CD8-positive, alpha-beta memory T cell (primary cell): ENCODE results near the gene CASP8. TPM values are rescaled to one million over a fixed set of nuclear protein-coding genes. Genes with fewer than 3 reads are reported as not detected.
"Not testable (repeated sequence)": the region's sequence is repeated elsewhere in the genome, so short reads cannot be mapped to it uniquely, and the experiment has no call there.

Experiments used
- CTCF ChIA-PET: fragments of 350-600 bp; sonication (Branson Sonifier 250); formaldehyde crosslinking; loops from one replicate; lab custom pipeline; 2021; ENCODE audit warnings: antibody characterized with exemption; lab: Charles Lee
- POLR2A ChIA-PET: fragments of 350-600 bp; sonication (Branson Sonifier 250); formaldehyde crosslinking; loops from one replicate; lab custom pipeline; 2021; ENCODE audit warnings: antibody characterized with exemption; lab: Charles Lee
- DNase-seq, 5 donors: peaks; one replicate each; pipeline versions ENCODE4 v3.0.0 to v3.0.0-alpha.2; 2020 to 2022; ENCODE audit warnings: mixed read lengths in 1 of 5
- H3K27ac ChIP-seq: one replicate; pipeline ENCODE4 v1.7.0; 2013; ENCODE audit warnings: low read depth, mild to moderate bottlenecking, low read length, moderate library complexity
- H3K27me3 ChIP-seq: 2 replicates; pipeline ENCODE4 v1.7.0; 2013; ENCODE audit warnings: low read length, mild to moderate bottlenecking; ENCODE audit not compliant: insufficient read depth, poor library complexity, severe bottlenecking
- H3K36me3 ChIP-seq: 2 replicates; pipeline ENCODE4 v1.7.0; 2013; ENCODE audit warnings: mild to moderate bottlenecking, low read length, moderate library complexity; ENCODE audit not compliant: insufficient read depth
- H3K4me1 ChIP-seq: 2 replicates; pipeline ENCODE4 v1.7.0; 2013; ENCODE audit warnings: mild to moderate bottlenecking, low read length, moderate library complexity; ENCODE audit not compliant: insufficient read depth
- H3K4me3 ChIP-seq: 2 replicates; pipeline ENCODE4 v1.7.0; 2013; ENCODE audit warnings: mild to moderate bottlenecking, low read length
- H3K9me3 ChIP-seq: 2 replicates; pipeline ENCODE4 v1.7.0; 2013; ENCODE audit warnings: mild to moderate bottlenecking, low read length
- H3K27ac Mint-ChIP-seq, 8 donors: one replicate each; pipeline ENCODE4 v1.8.0; 2020 to 2021; ENCODE audit warnings: mixed read lengths in 8 of 8, mild to moderate bottlenecking in 6 of 8, inconsistent platforms in 3 of 8, moderate library complexity in 3 of 8
- H3K27me3 Mint-ChIP-seq, 2 donors: one replicate each; pipeline ENCODE4 v1.8.0; 2020 to 2021; ENCODE audit warnings: mixed read lengths in 2 of 2, mild to moderate bottlenecking in 1 of 2, moderate library complexity in 1 of 2
- H3K36me3 Mint-ChIP-seq, 3 donors: one replicate each; pipeline ENCODE4 v1.8.0; 2020 to 2021; ENCODE audit warnings: mixed read lengths in 3 of 3, inconsistent platforms in 1 of 3, mild to moderate bottlenecking in 1 of 3
- H3K4me1 Mint-ChIP-seq, 3 donors: one replicate each; pipeline ENCODE4 v1.8.0; 2020 to 2021; ENCODE audit warnings: mixed read lengths in 3 of 3, inconsistent platforms in 1 of 3, mild to moderate bottlenecking in 1 of 3
- H3K4me3 Mint-ChIP-seq, 7 donors: one replicate each; pipeline ENCODE4 v1.8.0; 2020 to 2021; ENCODE audit warnings: mixed read lengths in 7 of 7, mild to moderate bottlenecking in 6 of 7, moderate library complexity in 4 of 7, inconsistent platforms in 2 of 7
- H3K9me3 Mint-ChIP-seq, 5 donors: one replicate each; pipeline ENCODE4 v1.8.0; 2020 to 2022; ENCODE audit warnings: mixed read lengths in 5 of 5, mild to moderate bottlenecking in 3 of 5, moderate library complexity in 2 of 5, inconsistent platforms in 1 of 5
- polyA plus RNA-seq: library from polyadenylated mRNA; unstranded; fragments of 300-500 nt; fragmentation: Illumina TruSeq; gene quantifications from one replicate; pipeline ENCODE4 v1.2.3, GENCODE V29; 2021
- total RNA-seq, 2 experiments: library from RNA; stranded (reverse); gene quantifications; one replicate each; pipeline ENCODE4 v1.2.3, GENCODE V29; 2021

Gene CASP8
- total and polyA plus RNA-seq, 3 experiments from 2014 or later: 48.1 to 108 (median 55.5) TPM

- Mint-ChIP-seq H3K36me3 (peaks cover 37 to 65% (median 60%) of the 10 kb centered on the region in 3 donors), H3K27ac (peak overlapping the region in 1 of 8 donors; percentile 34), H3K4me1 (peaks cover 24 to 45% (median 28%) of the 10 kb centered on the region in 3 donors), H3K9me3 (peaks cover 9 to 46% (median 34%) of the 10 kb centered on the region in 5 donors)
- H3K27me3 ChIP-seq, H3K4me1 ChIP-seq, POLR2A ChIA-PET, DNase-seq, H3K9me3 ChIP-seq, H3K4me3 ChIP-seq, H3K4me3 Mint-ChIP-seq, H3K27me3 Mint-ChIP-seq, H3K27ac ChIP-seq: not testable (repeated sequence)
- H3K36me3 ChIP-seq: peaks cover 41% of the 10 kb centered on the region
- CTCF ChIA-PET: interaction anchor here (0.6 kb wide), 1 partner anchor 54 kb away, joined by 3 read pairs; no protein-coding TSS in a partner anchor
Measured at GRCh38 chr2:201290457-201291148, 30.3 kb downstream of the CASP8 start.

- POLR2A ChIA-PET: no interaction called here
- Histone ChIP-seq H3K4me3 (no peak overlapping the region), H3K9me3 (no peaks in the 10 kb centered on the region), H3K27ac (no peak overlapping the region), H3K36me3 (no peaks in the 10 kb centered on the region), H3K4me1 (no peaks in the 10 kb centered on the region), H3K27me3 (no peaks in the 10 kb centered on the region)
- no peak for DNase-seq
- H3K27me3 Mint-ChIP-seq: no peaks in the 10 kb centered on the region
- H3K9me3 Mint-ChIP-seq: peaks cover 20 to 70% (median 58%) of the 10 kb centered on the region in 5 donors
- CTCF ChIA-PET: interaction anchor here (0.9 to 1.5 kb wide), 3 partner anchors 46 to 66 kb away, joined by 3 to 5 read pairs (median 3); partner anchors contain the start of gene FLACC1
- peaks cover 25 to 70% (median 41%) of the 10 kb centered on the region in 3 donors for H3K36me3 Mint-ChIP-seq
- H3K4me1 Mint-ChIP-seq: peaks cover 8 to 17% (median 9%) of the 10 kb centered on the region in 3 donors
- no peak overlapping the region for H3K4me3 Mint-ChIP-seq
- H3K27ac Mint-ChIP-seq: peak overlapping the region in 6 of 8 donors; percentile 3 to 75 (median 47)
Measured at GRCh38 chr2:201298462-201299052, 38.2 kb downstream of the CASP8 start.

DNA sequence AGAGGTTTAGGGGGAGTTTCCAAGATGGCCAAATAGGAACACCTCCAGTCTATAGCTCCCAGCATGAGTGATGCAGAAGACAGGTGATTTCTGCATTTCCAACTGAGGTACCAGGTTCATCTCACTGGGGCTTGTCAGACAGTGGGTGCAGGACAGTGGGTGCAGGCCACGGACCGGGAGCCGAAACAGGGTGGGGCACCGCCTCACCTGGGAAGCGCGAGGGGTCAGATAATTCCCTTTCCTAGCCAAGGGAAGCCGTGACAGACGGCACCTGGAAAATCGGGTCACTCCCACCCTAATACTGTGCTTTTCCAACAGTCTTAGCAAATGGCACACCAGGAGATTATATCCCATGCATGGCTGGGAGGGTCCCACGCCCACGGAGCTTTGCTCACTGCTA, 39.6 kb downstream of the CASP8 start:
- CTCF ChIA-PET: interaction anchor here (1.2 kb wide), 1 partner anchor 13 kb away, joined by 3 read pairs; no protein-coding TSS in a partner anchor
- H3K4me1 ChIP-seq, H3K27me3 Mint-ChIP-seq, POLR2A ChIA-PET, DNase-seq, H3K27ac ChIP-seq, H3K4me3 Mint-ChIP-seq, H3K36me3 ChIP-seq, H3K27me3 ChIP-seq, H3K9me3 ChIP-seq, H3K4me3 ChIP-seq: not testable (repeated sequence)
- Mint-ChIP-seq H3K9me3 (peaks cover 26 to 72% (median 54%) of the 10 kb centered on the region in 5 donors), H3K27ac (peak overlapping the region in 1 of 8 donors; percentile 21), H3K4me1 (peaks cover 8 to 17% (median 9%) of the 10 kb centered on the region in 3 donors), H3K36me3 (peaks cover 27 to 71% (median 47%) of the 10 kb centered on the region in 3 donors)

DNA sequence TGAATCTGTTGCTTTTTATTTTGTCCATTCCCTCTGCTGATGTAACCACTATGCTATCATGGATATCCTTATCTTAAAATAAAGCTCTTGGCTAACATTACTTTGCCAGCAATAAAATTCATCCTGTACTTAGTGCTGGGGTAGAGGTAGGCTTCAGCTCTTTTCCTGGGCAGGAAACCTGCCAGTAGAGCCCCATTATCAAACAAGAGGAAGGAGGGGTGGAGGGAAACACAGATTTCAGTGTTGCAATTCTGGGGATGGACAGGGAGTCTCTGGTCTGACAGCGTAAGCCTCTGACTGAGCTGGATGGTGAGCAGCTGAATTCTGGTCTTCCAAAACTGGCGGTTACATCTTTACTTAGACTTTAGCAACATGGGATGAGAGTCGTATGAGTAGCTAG, 47.5 kb downstream of the CASP8 start:
- no peak overlapping the region for H3K4me3 ChIP-seq
- no peak for DNase-seq
- Mint-ChIP-seq H3K4me1 (no peaks in the 10 kb centered on the region), H3K36me3 (peaks cover 32 to 73% (median 67%) of the 10 kb centered on the region in 3 donors), H3K4me3 (no peak overlapping the region), H3K9me3 (peaks cover 15 to 51% (median 25%) of the 10 kb centered on the region in 5 donors), H3K27me3 (no peaks in the 10 kb centered on the region), H3K27ac (peak overlapping the region in 1 of 8 donors; percentile 36)
- ChIA-PET CTCF (interaction anchor here (2.1 kb wide), 1 partner anchor 75 kb away, joined by 5 read pairs; no protein-coding TSS in a partner anchor), POLR2A (interaction anchor here (0.5 kb wide), 1 partner anchor 36 kb away, joined by 4 read pairs; no protein-coding TSS in a partner anchor)
- no peak overlapping the region for H3K27ac ChIP-seq
- no peaks in the 10 kb centered on the region for H3K36me3 ChIP-seq
- H3K9me3 ChIP-seq: no peaks in the 10 kb centered on the region
- H3K4me1 ChIP-seq: no peaks in the 10 kb centered on the region
- no peaks in the 10 kb centered on the region for H3K27me3 ChIP-seq

- H3K9me3 Mint-ChIP-seq: peaks cover 7 to 48% (median 29%) of the 10 kb centered on the region in 5 donors
- Histone ChIP-seq H3K4me3 (no peak overlapping the region), H3K27me3 (no peaks in the 10 kb centered on the region), H3K4me1 (no peaks in the 10 kb centered on the region), H3K36me3 (no peaks in the 10 kb centered on the region), H3K9me3 (no peaks in the 10 kb centered on the region), H3K27ac (no peak overlapping the region)
- H3K27ac Mint-ChIP-seq: no peak overlapping the region
- peaks cover 37 to 75% (median 75%) of the 10 kb centered on the region in 3 donors for H3K36me3 Mint-ChIP-seq
- POLR2A ChIA-PET: no interaction called here
- CTCF ChIA-PET: interaction anchor here (2.1 kb wide), 1 partner anchor 76 kb away, joined by 5 read pairs; no protein-coding TSS in a partner anchor
- no peaks in the 10 kb centered on the region for H3K4me1 Mint-ChIP-seq
- H3K4me3 Mint-ChIP-seq: no peak overlapping the region
- no peaks in the 10 kb centered on the region for H3K27me3 Mint-ChIP-seq
- DNase-seq: no peak
Measured at GRCh38 chr2:201308914-201309313, 48.6 kb downstream of the CASP8 start.

- H3K4me3 ChIP-seq: no peak overlapping the region
- no peak overlapping the region for H3K27ac ChIP-seq
- H3K9me3 ChIP-seq: no peaks in the 10 kb centered on the region
- H3K4me1 ChIP-seq: no peaks in the 10 kb centered on the region
- Mint-ChIP-seq H3K4me3 (no peak overlapping the region), H3K4me1 (no peaks in the 10 kb centered on the region), H3K27me3 (no peaks in the 10 kb centered on the region), H3K27ac (no peak overlapping the region), H3K36me3 (peaks cover 42 to 93% (median 67%) of the 10 kb centered on the region in 3 donors), H3K9me3 (peaks cover 27 to 65% (median 56%) of the 10 kb centered on the region in 5 donors)
- ChIA-PET POLR2A (no interaction called here), CTCF (no interaction called here)
- H3K27me3 ChIP-seq: no peaks in the 10 kb centered on the region
- H3K36me3 ChIP-seq: no peaks in the 10 kb centered on the region
- no peak for DNase-seq
Measured at GRCh38 chr2:201313362-201313761, 53.0 kb downstream of the CASP8 start.

DNA sequence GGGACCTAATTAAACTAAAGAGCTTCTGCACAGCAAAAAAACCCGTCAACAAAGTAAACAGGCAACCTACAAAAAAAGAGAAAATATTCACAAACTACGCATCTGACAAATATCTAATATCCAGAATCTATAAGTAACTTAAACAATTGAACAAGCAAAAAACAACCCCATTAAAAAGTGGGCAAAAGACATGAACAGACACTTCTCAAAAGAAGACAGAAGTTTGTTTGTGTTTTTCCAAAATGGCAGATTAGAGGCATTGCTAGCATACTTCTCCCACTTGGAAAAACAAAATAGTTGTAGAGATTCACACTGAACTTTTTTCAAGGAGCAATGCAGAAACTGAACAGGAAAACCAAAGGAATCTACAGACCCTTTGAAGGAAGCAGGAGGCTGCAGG, 59.2 kb downstream of the CASP8 start:
- POLR2A ChIA-PET: no interaction called here
- Histone ChIP-seq H3K27me3 (no peaks in the 10 kb centered on the region), H3K4me1 (no peaks in the 10 kb centered on the region), H3K27ac (no peak overlapping the region), H3K4me3 (no peak overlapping the region), H3K36me3 (no peaks in the 10 kb centered on the region), H3K9me3 (peaks cover 7% of the 10 kb centered on the region)
- Mint-ChIP-seq H3K9me3 (peaks cover 48 to 73% (median 61%) of the 10 kb centered on the region in 5 donors), H3K27ac (no peak overlapping the region), H3K4me3 (no peak overlapping the region), H3K36me3 (peaks cover 31 to 78% (median 60%) of the 10 kb centered on the region in 3 donors), H3K4me1 (no peaks in the 10 kb centered on the region), H3K27me3 (no peaks in the 10 kb centered on the region)
- DNase-seq: no peak
- CTCF ChIA-PET: no interaction called here

DNA sequence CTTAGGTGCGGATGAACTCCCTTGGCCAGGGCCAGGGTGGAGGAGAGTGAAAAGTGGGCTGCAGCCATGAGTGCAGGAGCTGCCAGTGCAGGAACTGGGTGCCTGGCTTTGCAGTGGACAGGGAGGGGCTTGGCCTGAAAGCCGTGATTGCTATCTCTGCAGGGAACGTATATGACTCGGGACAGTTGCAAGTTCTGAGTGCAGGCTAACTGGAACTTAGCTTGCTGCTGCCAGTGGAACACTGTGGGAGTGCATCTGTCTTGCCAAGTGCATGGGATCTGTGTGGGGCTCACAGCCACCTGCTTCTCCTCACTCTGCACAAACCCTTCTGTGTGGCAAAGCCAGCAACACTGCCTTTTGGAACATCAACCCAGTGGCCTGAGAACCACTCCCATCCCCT, 59.9 kb downstream of the CASP8 start:
- H3K4me1 Mint-ChIP-seq: no peaks in the 10 kb centered on the region
- H3K36me3 ChIP-seq: no peaks in the 10 kb centered on the region
- H3K36me3 Mint-ChIP-seq: peaks cover 30 to 77% (median 57%) of the 10 kb centered on the region in 3 donors

More for the DNA sequence above, 59.9 kb downstream of the CASP8 start:
- no peaks in the 10 kb centered on the region for H3K27me3 ChIP-seq
- no peak overlapping the region for H3K27ac Mint-ChIP-seq
- no peak overlapping the region for H3K27ac ChIP-seq
- ChIA-PET POLR2A (no interaction called here), CTCF (no interaction called here)
- no peaks in the 10 kb centered on the region for H3K4me1 ChIP-seq
- no peak for DNase-seq
- H3K4me3 Mint-ChIP-seq: no peak overlapping the region
- H3K4me3 ChIP-seq: no peak overlapping the region
- peaks cover 7% of the 10 kb centered on the region for H3K9me3 ChIP-seq
- peaks cover 44 to 73% (median 60%) of the 10 kb centered on the region in 5 donors for H3K9me3 Mint-ChIP-seq
- H3K27me3 Mint-ChIP-seq: no peaks in the 10 kb centered on the region
